HEK293 (cell line): ENCODE data around the gene PRIMPOL.
"Not testable (repeated sequence)": the region's sequence is repeated elsewhere in the genome, so short reads cannot be mapped to it uniquely, and the experiment has no call there.

Source experiments
- CTCF ChIA-PET: fragments of 350-600 bp; formaldehyde crosslinking; extraction: SDS; loops from one replicate; lab custom pipeline; 2021; ENCODE audit warnings: antibody characterized with exemption; lab: Yijun Ruan, JAX
- POLR2A ChIA-PET: fragments of 300-600 bp; formaldehyde crosslinking; extraction: SDS; loops from one replicate; lab custom pipeline; 2020; ENCODE audit warnings: antibody characterized with exemption, inconsistent platforms; lab: Yijun Ruan, JAX
- H3K27ac ChIP-seq: fragments of 200-500 bp; sonication (Bioruptor generic); 2 replicates; pipeline ENCODE4 v1.5.1; 2014; ENCODE audit warnings: low read depth, low read length, control low read depth, inconsistent platforms; ENCODE audit errors: extremely low read depth
- H3K36me3 ChIP-seq, 2 experiments: fragments of 200-500 bp in 1 of 2; sonication (Bioruptor generic) in 1 of 2; 1 replicate in 1 of 2; 2 replicates in 1 of 2; pipeline ENCODE4 v1.5.1; 2014 to 2017; ENCODE audit warnings: inconsistent platforms in 2 of 2, low read length in 2 of 2; ENCODE audit not compliant: control insufficient read depth in 2 of 2, insufficient read depth in 1 of 2
- H3K4me1 ChIP-seq: fragments of 200-500 bp; sonication (Bioruptor generic); 2 replicates; pipeline ENCODE4 v1.5.1; 2014; ENCODE audit warnings: mild to moderate bottlenecking, low read length, inconsistent platforms; ENCODE audit not compliant: control insufficient read depth, insufficient read depth
- H3K4me3 ChIP-seq: 2 replicates; pipeline ENCODE4 v1.5.1; 2011; ENCODE audit warnings: low read depth, mild to moderate bottlenecking, control low read depth, low read length, moderate library complexity
- H3K9me3 ChIP-seq: fragments of 200-500 bp; sonication (Bioruptor generic); 2 replicates; pipeline ENCODE4 v1.5.1; 2014; ENCODE audit warnings: low read depth, low read length, inconsistent platforms; ENCODE audit not compliant: control insufficient read depth, insufficient read depth
- EGR2 ChIP-seq: fragments of 450-650 bp; formaldehyde crosslinking; IDR thresholded peaks from 2 replicates; pipeline ENCODE4 v1.5.1; 2016; ENCODE audit warnings: low read depth, missing biosample characterization, missing genetic modification characterization
- GLIS2 ChIP-seq: fragments of 450-650 bp; formaldehyde crosslinking; IDR thresholded peaks from 2 replicates; pipeline ENCODE4 v1.5.1; 2016; ENCODE audit warnings: missing biosample characterization, missing genetic modification characterization
- HOXA7 ChIP-seq: sonication (generic); formaldehyde crosslinking; IDR thresholded peaks from 2 replicates; pipeline ENCODE4 v1.8.1; 2022; ENCODE audit warnings: missing genetic modification reagents, borderline replicate concordance
- KLF7 ChIP-seq: fragments of 450-650 bp; formaldehyde crosslinking; IDR thresholded peaks from 2 replicates; pipeline ENCODE4 v1.5.1; 2016; ENCODE audit warnings: missing biosample characterization, missing genetic modification characterization, borderline replicate concordance
- OVOL3 ChIP-seq: fragments of 450-650 bp; formaldehyde crosslinking; IDR thresholded peaks from 2 replicates; pipeline ENCODE4 v1.5.1; 2016; ENCODE audit warnings: missing biosample characterization, missing genetic modification characterization
- PRDM1 ChIP-seq: fragments of 450-650 bp; formaldehyde crosslinking; IDR thresholded peaks from 2 replicates; pipeline ENCODE4; 2016; ENCODE audit warnings: missing biosample characterization, missing genetic modification characterization
- YY1 ChIP-seq: fragments of 450-650 bp; formaldehyde crosslinking; IDR thresholded peaks from 2 replicates; pipeline ENCODE4 v1.5.1; 2018; ENCODE audit warnings: missing biosample characterization, missing genetic modification characterization
- ZBTB17 ChIP-seq: fragments of 450-650 bp; formaldehyde crosslinking; IDR thresholded peaks from 2 replicates; pipeline ENCODE4 v1.5.1; 2016; ENCODE audit warnings: missing biosample characterization, missing genetic modification characterization
- ZBTB7A ChIP-seq: fragments of 450-650 bp; formaldehyde crosslinking; IDR thresholded peaks from 2 replicates; pipeline ENCODE4 v1.5.1; 2016; ENCODE audit warnings: low read depth, missing biosample characterization, missing genetic modification characterization
- ZFHX2 ChIP-seq: fragments of 450-650 bp; formaldehyde crosslinking; conservative IDR thresholded peaks from 2 replicates; pipeline ENCODE4 v1.5.1; 2016; ENCODE audit warnings: missing biosample characterization, missing genetic modification characterization
- ZNF23 ChIP-seq: fragments of 450-650 bp; formaldehyde crosslinking; IDR thresholded peaks from 2 replicates; pipeline ENCODE4 v1.5.1; 2016; ENCODE audit warnings: missing biosample characterization, missing genetic modification characterization, borderline replicate concordance
- ZNF302 ChIP-seq: fragments of 450-650 bp; formaldehyde crosslinking; IDR thresholded peaks from 2 replicates; pipeline ENCODE4 v1.5.1; 2016; ENCODE audit warnings: missing biosample characterization, missing genetic modification characterization, low read depth
- ZNF48 ChIP-seq: fragments of 450-650 bp; formaldehyde crosslinking; IDR thresholded peaks from 2 replicates; pipeline ENCODE4 v1.5.1; 2016; ENCODE audit warnings: missing biosample characterization, missing genetic modification characterization
- ZNF510 ChIP-seq: fragments of 450-650 bp; formaldehyde crosslinking; IDR thresholded peaks from 2 replicates; pipeline ENCODE4 v1.5.1; 2018; ENCODE audit warnings: mild to moderate bottlenecking, missing genetic modification characterization, missing biosample characterization; ENCODE audit not compliant: insufficient replicate concordance
- ZNF555 ChIP-seq: fragments of 450-650 bp; formaldehyde crosslinking; conservative IDR thresholded peaks from 2 replicates; pipeline ENCODE4 v1.5.1; 2017; ENCODE audit warnings: missing biosample characterization, mild to moderate bottlenecking, missing genetic modification characterization, inconsistent platforms
- ZNF658 ChIP-seq: fragments of 450-650 bp; formaldehyde crosslinking; IDR thresholded peaks from 2 replicates; pipeline ENCODE4; 2016; ENCODE audit warnings: missing biosample characterization, missing genetic modification characterization
- ZNF677 ChIP-seq: fragments of 450-650 bp; IDR thresholded peaks from 2 replicates; pipeline ENCODE4 v1.5.0; 2018; ENCODE audit warnings: missing biosample characterization, mild to moderate bottlenecking, missing genetic modification characterization, moderate library complexity
- ZSCAN23 ChIP-seq: fragments of 450-650 bp; formaldehyde crosslinking; IDR thresholded peaks from 2 replicates; pipeline ENCODE4 v1.5.1; 2016; ENCODE audit warnings: missing biosample characterization, missing genetic modification characterization
- ZSCAN30 ChIP-seq: fragments of 450-650 bp; IDR thresholded peaks from 2 replicates; pipeline ENCODE4 v1.5.1; 2018; ENCODE audit warnings: missing biosample characterization, mild to moderate bottlenecking, missing genetic modification characterization, moderate library complexity
- TF ChIP-seq, protein P1 (sequence below): fragments of 450-650 bp; formaldehyde crosslinking; IDR thresholded peaks from 2 replicates; pipeline ENCODE4 v1.5.1; 2016; ENCODE audit warnings: missing biosample characterization, missing genetic modification characterization
- TF ChIP-seq, protein P2 (sequence below): fragments of 450-650 bp; formaldehyde crosslinking; IDR thresholded peaks from 2 replicates; pipeline ENCODE4 v1.5.1; 2017; ENCODE audit warnings: missing biosample characterization, missing genetic modification characterization
- TF ChIP-seq, protein P3 (sequence below): fragments of 450-650 bp; IDR thresholded peaks from 2 replicates; pipeline ENCODE4 v1.5.1; 2018; ENCODE audit warnings: missing biosample characterization, missing genetic modification characterization
- TF ChIP-seq, protein P4 (sequence below): fragments of 450-650 bp; formaldehyde crosslinking; conservative IDR thresholded peaks from 2 replicates; pipeline ENCODE4 v1.5.1; 2016; ENCODE audit warnings: low read depth, missing biosample characterization, missing genetic modification characterization

The PRIMPOL gene

DNA sequence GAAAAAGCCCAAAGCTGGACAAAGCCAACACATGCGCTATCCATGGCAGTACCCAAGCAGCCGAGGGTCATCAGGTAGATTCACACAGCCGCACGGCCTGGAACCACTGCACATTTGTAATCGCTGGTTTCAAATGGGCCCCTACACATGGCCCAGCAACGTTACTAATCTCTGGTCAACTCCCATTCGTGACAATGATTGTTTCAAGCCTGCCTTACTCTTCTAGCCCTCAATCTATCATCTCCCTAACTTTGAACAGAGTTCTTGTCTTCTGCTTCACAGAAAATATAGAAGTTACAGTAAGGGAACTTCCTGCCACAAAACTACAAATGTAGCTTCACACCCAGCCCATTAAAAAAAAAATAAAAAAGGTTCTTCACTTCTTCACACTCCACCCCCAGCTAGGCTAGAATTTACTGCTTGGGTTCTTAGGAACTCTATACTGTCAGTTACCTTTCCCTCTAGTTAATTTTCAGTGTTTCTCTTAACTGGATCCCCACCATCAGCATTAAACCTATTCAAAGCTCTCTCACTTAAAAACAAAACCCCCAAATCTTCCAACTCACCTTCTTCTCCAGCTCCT lies 24.5 kb upstream of the PRIMPOL start:
- no peak overlapping the region for H3K27ac ChIP-seq
- ChIA-PET POLR2A (no interaction called here), CTCF (no interaction called here)
- no peak overlapping the region for H3K4me3 ChIP-seq
- no peaks in the 10 kb centered on the region for H3K4me1 ChIP-seq
- peaks cover 0 to 25% of the 10 kb centered on the region in 2 experiments; a peak in 2 of 3 replicates for H3K36me3 ChIP-seq
- TF ChIP-seq KLF7 (tag by site-specific recombination) (no peak), PRDM1 (tag by site-specific recombination) (no peak), ZNF677 (tag by site-specific recombination) (no peak), HOXA7 (CRISPR knock-in tag) (no peak), GLIS2 (tag by site-specific recombination) (no peak), ZSCAN30 (tag by site-specific recombination) (no peak), OVOL3 (tag by site-specific recombination) (no peak), ZBTB7A (tag by site-specific recombination) (no peak), ZNF658 (tag by site-specific recombination) (no peak), ZNF23 (tag by site-specific recombination) (no peak), ZNF555 (tag by site-specific recombination) (no peak), EGR2 (tag by site-specific recombination) (no peak), ZSCAN23 (tag by site-specific recombination) (no peak)
- TF ChIP-seq, protein P1, sequence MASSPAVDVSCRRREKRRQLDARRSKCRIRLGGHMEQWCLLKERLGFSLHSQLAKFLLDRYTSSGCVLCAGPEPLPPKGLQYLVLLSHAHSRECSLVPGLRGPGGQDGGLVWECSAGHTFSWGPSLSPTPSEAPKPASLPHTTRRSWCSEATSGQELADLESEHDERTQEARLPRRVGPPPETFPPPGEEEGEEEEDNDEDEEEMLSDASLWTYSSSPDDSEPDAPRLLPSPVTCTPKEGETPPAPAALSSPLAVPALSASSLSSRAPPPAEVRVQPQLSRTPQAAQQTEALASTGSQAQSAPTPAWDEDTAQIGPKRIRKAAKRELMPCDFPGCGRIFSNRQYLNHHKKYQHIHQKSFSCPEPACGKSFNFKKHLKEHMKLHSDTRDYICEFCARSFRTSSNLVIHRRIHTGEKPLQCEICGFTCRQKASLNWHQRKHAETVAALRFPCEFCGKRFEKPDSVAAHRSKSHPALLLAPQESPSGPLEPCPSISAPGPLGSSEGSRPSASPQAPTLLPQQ (tag by site-specific recombination), result no peak
- TF ChIP-seq, protein P2, sequence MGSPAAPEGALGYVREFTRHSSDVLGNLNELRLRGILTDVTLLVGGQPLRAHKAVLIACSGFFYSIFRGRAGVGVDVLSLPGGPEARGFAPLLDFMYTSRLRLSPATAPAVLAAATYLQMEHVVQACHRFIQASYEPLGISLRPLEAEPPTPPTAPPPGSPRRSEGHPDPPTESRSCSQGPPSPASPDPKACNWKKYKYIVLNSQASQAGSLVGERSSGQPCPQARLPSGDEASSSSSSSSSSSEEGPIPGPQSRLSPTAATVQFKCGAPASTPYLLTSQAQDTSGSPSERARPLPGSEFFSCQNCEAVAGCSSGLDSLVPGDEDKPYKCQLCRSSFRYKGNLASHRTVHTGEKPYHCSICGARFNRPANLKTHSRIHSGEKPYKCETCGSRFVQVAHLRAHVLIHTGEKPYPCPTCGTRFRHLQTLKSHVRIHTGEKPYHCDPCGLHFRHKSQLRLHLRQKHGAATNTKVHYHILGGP (tag by site-specific recombination), result no peak
- TF ChIP-seq, protein P3, sequence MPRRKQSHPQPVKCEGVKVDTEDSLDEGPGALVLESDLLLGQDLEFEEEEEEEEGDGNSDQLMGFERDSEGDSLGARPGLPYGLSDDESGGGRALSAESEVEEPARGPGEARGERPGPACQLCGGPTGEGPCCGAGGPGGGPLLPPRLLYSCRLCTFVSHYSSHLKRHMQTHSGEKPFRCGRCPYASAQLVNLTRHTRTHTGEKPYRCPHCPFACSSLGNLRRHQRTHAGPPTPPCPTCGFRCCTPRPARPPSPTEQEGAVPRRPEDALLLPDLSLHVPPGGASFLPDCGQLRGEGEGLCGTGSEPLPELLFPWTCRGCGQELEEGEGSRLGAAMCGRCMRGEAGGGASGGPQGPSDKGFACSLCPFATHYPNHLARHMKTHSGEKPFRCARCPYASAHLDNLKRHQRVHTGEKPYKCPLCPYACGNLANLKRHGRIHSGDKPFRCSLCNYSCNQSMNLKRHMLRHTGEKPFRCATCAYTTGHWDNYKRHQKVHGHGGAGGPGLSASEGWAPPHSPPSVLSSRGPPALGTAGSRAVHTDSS (tag by site-specific recombination), result no peak
- H3K9me3 ChIP-seq, result no peaks in the 10 kb centered on the region

DNA sequence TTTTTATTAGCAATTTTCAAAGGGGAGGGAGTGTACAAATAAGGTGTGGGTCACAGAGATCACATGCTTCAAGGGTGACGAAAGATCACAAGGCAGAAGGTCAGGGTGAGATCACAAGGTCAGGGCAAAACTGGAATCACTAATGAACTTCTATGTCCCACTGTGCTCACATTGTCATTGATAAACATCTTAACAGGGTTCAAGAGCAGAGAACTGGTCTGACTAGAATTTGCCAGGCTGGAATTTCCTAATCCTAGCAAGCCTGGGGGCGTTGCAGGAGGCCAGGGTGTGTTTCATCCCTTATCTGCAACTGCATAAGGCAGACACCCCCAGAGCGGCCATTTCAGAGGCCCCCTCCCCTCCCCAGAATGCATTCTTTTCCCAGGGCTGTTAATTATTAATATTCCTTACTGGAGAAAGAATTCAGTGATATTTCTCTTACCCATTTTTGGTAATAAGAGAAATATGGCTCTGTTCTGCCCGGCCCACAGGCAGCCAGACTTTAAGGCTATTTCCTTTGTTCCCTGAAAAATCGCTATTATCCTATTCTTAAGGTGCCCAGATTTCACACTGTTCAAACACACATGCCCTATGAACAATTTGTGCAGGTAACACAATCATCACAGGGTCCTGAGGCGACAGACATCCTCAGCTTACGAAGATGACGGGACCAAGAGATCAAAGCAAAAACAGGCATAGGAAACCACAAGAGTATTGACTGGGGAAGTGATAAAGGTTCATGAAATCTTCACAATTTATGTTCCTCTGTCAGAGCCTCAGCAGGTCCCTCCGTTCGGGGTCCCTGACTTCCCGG lies 23.5 kb upstream of the PRIMPOL start:
- H3K36me3 ChIP-seq, result peaks cover 4 to 34% of the 10 kb centered on the region in 2 experiments
- H3K4me3 ChIP-seq, H3K9me3 ChIP-seq, H3K4me1 ChIP-seq, CTCF ChIA-PET, H3K27ac ChIP-seq, POLR2A ChIA-PET: not testable (repeated sequence)

DNA sequence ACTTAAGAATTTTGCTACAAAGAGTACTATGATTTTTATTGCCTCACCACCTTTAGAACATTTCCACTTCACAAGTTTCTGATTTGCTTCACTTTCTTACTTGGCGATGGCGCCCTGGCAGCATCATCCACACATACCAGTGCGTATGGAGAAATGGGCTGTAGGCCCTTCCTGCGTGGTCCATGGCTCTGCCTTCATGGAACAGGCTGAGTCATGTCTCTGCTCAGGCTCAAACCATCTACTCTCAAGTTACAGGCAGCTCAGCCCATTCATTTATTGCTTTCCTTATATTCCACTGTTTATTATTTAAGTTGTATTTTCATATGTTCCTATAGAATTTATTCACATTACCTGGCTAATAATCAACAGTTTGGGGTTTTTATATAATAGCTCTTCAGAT lies 21.4 kb upstream of the PRIMPOL start:
- Histone ChIP-seq H3K27ac (no peak overlapping the region), H3K4me1 (no peaks in the 10 kb centered on the region), H3K9me3 (no peaks in the 10 kb centered on the region), H3K36me3 (peaks cover 8 to 51% of the 10 kb centered on the region in 2 experiments), H3K4me3 (no peak overlapping the region)
- ChIA-PET CTCF (no interaction called here), POLR2A (no interaction called here)
- no peak for TF ChIP-seq YY1 (tag by site-specific recombination)
- no peak for TF ChIP-seq ZFHX2
- TF ChIP-seq, protein P4, sequence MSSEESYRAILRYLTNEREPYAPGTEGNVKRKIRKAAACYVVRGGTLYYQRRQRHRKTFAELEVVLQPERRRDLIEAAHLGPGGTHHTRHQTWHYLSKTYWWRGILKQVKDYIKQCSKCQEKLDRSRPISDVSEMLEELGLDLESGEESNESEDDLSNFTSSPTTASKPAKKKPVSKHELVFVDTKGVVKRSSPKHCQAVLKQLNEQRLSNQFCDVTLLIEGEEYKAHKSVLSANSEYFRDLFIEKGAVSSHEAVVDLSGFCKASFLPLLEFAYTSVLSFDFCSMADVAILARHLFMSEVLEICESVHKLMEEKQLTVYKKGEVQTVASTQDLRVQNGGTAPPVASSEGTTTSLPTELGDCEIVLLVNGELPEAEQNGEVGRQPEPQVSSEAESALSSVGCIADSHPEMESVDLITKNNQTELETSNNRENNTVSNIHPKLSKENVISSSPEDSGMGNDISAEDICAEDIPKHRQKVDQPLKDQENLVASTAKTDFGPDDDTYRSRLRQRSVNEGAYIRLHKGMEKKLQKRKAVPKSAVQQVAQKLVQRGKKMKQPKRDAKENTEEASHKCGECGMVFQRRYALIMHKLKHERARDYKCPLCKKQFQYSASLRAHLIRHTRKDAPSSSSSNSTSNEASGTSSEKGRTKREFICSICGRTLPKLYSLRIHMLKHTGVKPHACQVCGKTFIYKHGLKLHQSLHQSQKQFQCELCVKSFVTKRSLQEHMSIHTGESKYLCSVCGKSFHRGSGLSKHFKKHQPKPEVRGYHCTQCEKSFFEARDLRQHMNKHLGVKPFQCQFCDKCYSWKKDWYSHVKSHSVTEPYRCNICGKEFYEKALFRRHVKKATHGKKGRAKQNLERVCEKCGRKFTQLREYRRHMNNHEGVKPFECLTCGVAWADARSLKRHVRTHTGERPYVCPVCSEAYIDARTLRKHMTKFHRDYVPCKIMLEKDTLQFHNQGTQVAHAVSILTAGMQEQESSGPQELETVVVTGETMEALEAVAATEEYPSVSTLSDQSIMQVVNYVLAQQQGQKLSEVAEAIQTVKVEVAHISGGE (tag by site-specific recombination), result no peak
- no peak for TF ChIP-seq ZNF510 (tag by site-specific recombination)
- no peak for TF ChIP-seq ZNF302 (tag by site-specific recombination)
- TF ChIP-seq ZBTB17 (tag by site-specific recombination), result no peak
- no peak for TF ChIP-seq ZNF48 (tag by site-specific recombination)
